ENCODE results near the gene KLHL33.

- TF ChIP-seq CTCF (IDR thresholded peaks at IDR 0.05) (no peak), POLR2A (IDR thresholded peaks at IDR 0.05) (no peak)
Measured at GRCh38 chr14:20482382-20482781, 46.4 kb upstream of the KLHL33 start.

Measured in heart left ventricle (tissue), 13 donors.